ENCODE results near the gene FAM124B.
"Not testable (repeated sequence)": the region's sequence is repeated elsewhere in the genome, so short reads cannot be mapped to it uniquely, and the experiment has no call there.

Gene FAM124B

GRCh38 chr2:224397100-224397499 is 4.8 kb downstream of the FAM124B start:
- not testable (repeated sequence) for H3K36me3 ChIP-seq (ENCODE audit: insufficient read depth, low read length); H3K9ac ChIP-seq (ENCODE audit: low read depth, low read length); H3K9me3 ChIP-seq (replicated peaks; ENCODE audit: low read length); H3K4me1 ChIP-seq (ENCODE audit: control insufficient read depth, insufficient read depth, low read length); H3K4me3 ChIP-seq (ENCODE audit: low read length); H3K4me2 ChIP-seq (ENCODE audit: low read length)
- H3K27me3 ChIP-seq (ENCODE audit: control insufficient read depth, insufficient read depth, low read length): peaks cover 18% of the 10 kb centered on the region

- no peak overlapping the region for H3K9ac ChIP-seq (ENCODE audit: low read depth, low read length)
- no peaks in the 10 kb centered on the region for H3K4me1 ChIP-seq (ENCODE audit: control insufficient read depth, insufficient read depth, low read length)
- no peak overlapping the region for H3K4me3 ChIP-seq (ENCODE audit: low read length)
- H3K36me3 ChIP-seq (ENCODE audit: insufficient read depth, low read length): no peaks in the 10 kb centered on the region
- H3K27me3 ChIP-seq (ENCODE audit: control insufficient read depth, insufficient read depth, low read length): peaks cover 18% of the 10 kb centered on the region
- no peaks in the 10 kb centered on the region for H3K9me3 ChIP-seq (replicated peaks; ENCODE audit: low read length)
- no peak overlapping the region for H3K4me2 ChIP-seq (ENCODE audit: low read length)
Measured at GRCh38 chr2:224395620-224396390, 6.1 kb downstream of the FAM124B start.

GRCh38 chr2:224393157-224393872 is 8.6 kb downstream of the FAM124B start:
- Histone ChIP-seq H3K9me3 (replicated peaks; ENCODE audit: low read length) (no peaks in the 10 kb centered on the region), H3K36me3 (ENCODE audit: insufficient read depth, low read length) (no peaks in the 10 kb centered on the region), H3K4me2 (ENCODE audit: low read length) (no peak overlapping the region), H3K9ac (ENCODE audit: low read depth, low read length) (no peak overlapping the region), H3K27me3 (ENCODE audit: control insufficient read depth, insufficient read depth, low read length) (peaks cover 20% of the 10 kb centered on the region), H3K4me1 (ENCODE audit: control insufficient read depth, insufficient read depth, low read length) (no peaks in the 10 kb centered on the region), H3K4me3 (ENCODE audit: low read length) (no peak overlapping the region)

- H3K36me3 ChIP-seq (ENCODE audit: insufficient read depth, low read length): no peaks in the 10 kb centered on the region
- no peak overlapping the region for H3K4me3 ChIP-seq (ENCODE audit: low read length)
- H3K9ac ChIP-seq (ENCODE audit: low read depth, low read length): no peak overlapping the region
- no peaks in the 10 kb centered on the region for H3K9me3 ChIP-seq (replicated peaks; ENCODE audit: low read length)
- H3K27me3 ChIP-seq (ENCODE audit: control insufficient read depth, insufficient read depth, low read length): peaks cover 23% of the 10 kb centered on the region
- no peak overlapping the region for H3K4me2 ChIP-seq (ENCODE audit: low read length)
- no peaks in the 10 kb centered on the region for H3K4me1 ChIP-seq (ENCODE audit: control insufficient read depth, insufficient read depth, low read length)
Measured at GRCh38 chr2:224392545-224392944, 9.4 kb downstream of the FAM124B start.

GRCh38 chr2:224389317-224389716 is 12.6 kb downstream of the FAM124B start:
- no peak overlapping the region for H3K4me3 ChIP-seq (ENCODE audit: low read length)
- H3K9ac ChIP-seq (ENCODE audit: low read depth, low read length): no peak overlapping the region
- no peak overlapping the region for H3K4me2 ChIP-seq (ENCODE audit: low read length)
- H3K27me3 ChIP-seq (ENCODE audit: control insufficient read depth, insufficient read depth, low read length): peaks cover 19% of the 10 kb centered on the region
- H3K4me1 ChIP-seq (ENCODE audit: control insufficient read depth, insufficient read depth, low read length): no peaks in the 10 kb centered on the region
- no peaks in the 10 kb centered on the region for H3K36me3 ChIP-seq (ENCODE audit: insufficient read depth, low read length)
- H3K9me3 ChIP-seq (replicated peaks; ENCODE audit: low read length): no peaks in the 10 kb centered on the region

GRCh38 chr2:224386876-224387275 is 15.0 kb downstream of the FAM124B start:
- Histone ChIP-seq H3K9me3 (replicated peaks; ENCODE audit: low read length) (no peaks in the 10 kb centered on the region), H3K4me1 (ENCODE audit: control insufficient read depth, insufficient read depth, low read length) (no peaks in the 10 kb centered on the region), H3K9ac (ENCODE audit: low read depth, low read length) (no peak overlapping the region), H3K4me3 (ENCODE audit: low read length) (no peak overlapping the region), H3K27me3 (ENCODE audit: control insufficient read depth, insufficient read depth, low read length) (peaks cover 5% of the 10 kb centered on the region), H3K4me2 (ENCODE audit: low read length) (no peak overlapping the region), H3K36me3 (ENCODE audit: insufficient read depth, low read length) (no peaks in the 10 kb centered on the region)

GRCh38 chr2:224382973-224383555 is 18.8 kb downstream of the FAM124B start:
- H3K9me3 ChIP-seq (replicated peaks; ENCODE audit: low read length): no peaks in the 10 kb centered on the region
- H3K27me3 ChIP-seq (ENCODE audit: control insufficient read depth, insufficient read depth, low read length): peaks cover under 1% of the 10 kb centered on the region
- H3K4me1 ChIP-seq (ENCODE audit: control insufficient read depth, insufficient read depth, low read length): no peaks in the 10 kb centered on the region
- no peak overlapping the region for H3K4me2 ChIP-seq (ENCODE audit: low read length)
- H3K9ac ChIP-seq (ENCODE audit: low read depth, low read length): no peak overlapping the region
- H3K36me3 ChIP-seq (ENCODE audit: insufficient read depth, low read length): no peaks in the 10 kb centered on the region
- no peak overlapping the region for H3K4me3 ChIP-seq (ENCODE audit: low read length)

GRCh38 chr2:224382280-224382647 is 19.6 kb downstream of the FAM124B start:
- not testable (repeated sequence) for H3K9me3 ChIP-seq (replicated peaks; ENCODE audit: low read length); H3K4me3 ChIP-seq (ENCODE audit: low read length); H3K36me3 ChIP-seq (ENCODE audit: insufficient read depth, low read length); H3K27me3 ChIP-seq (ENCODE audit: control insufficient read depth, insufficient read depth, low read length); H3K4me2 ChIP-seq (ENCODE audit: low read length); H3K4me1 ChIP-seq (ENCODE audit: control insufficient read depth, insufficient read depth, low read length); H3K9ac ChIP-seq (ENCODE audit: low read depth, low read length)

- no peaks in the 10 kb centered on the region for H3K27me3 ChIP-seq (ENCODE audit: control insufficient read depth, insufficient read depth, low read length)
- H3K4me1 ChIP-seq (ENCODE audit: control insufficient read depth, insufficient read depth, low read length): no peaks in the 10 kb centered on the region
- no peak overlapping the region for H3K4me2 ChIP-seq (ENCODE audit: low read length)
- no peaks in the 10 kb centered on the region for H3K36me3 ChIP-seq (ENCODE audit: insufficient read depth, low read length)
- no peak overlapping the region for H3K4me3 ChIP-seq (ENCODE audit: low read length)
- H3K9ac ChIP-seq (ENCODE audit: low read depth, low read length): no peak overlapping the region
- H3K9me3 ChIP-seq (replicated peaks; ENCODE audit: low read length): no peaks in the 10 kb centered on the region
Measured at GRCh38 chr2:224381521-224382279, 20.2 kb downstream of the FAM124B start.

GRCh38 chr2:224379986-224380385 is 21.9 kb downstream of the FAM124B start:
- no peak overlapping the region for H3K4me2 ChIP-seq (ENCODE audit: low read length)
- no peak overlapping the region for H3K4me3 ChIP-seq (ENCODE audit: low read length)
- H3K9me3 ChIP-seq (replicated peaks; ENCODE audit: low read length): no peaks in the 10 kb centered on the region
- H3K4me1 ChIP-seq (ENCODE audit: control insufficient read depth, insufficient read depth, low read length): no peaks in the 10 kb centered on the region
- H3K36me3 ChIP-seq (ENCODE audit: insufficient read depth, low read length): no peaks in the 10 kb centered on the region
- no peak overlapping the region for H3K9ac ChIP-seq (ENCODE audit: low read depth, low read length)
- peaks cover under 1% of the 10 kb centered on the region for H3K27me3 ChIP-seq (ENCODE audit: control insufficient read depth, insufficient read depth, low read length)

GRCh38 chr2:224379172-224379571 is 22.7 kb downstream of the FAM124B start:
- no peaks in the 10 kb centered on the region for H3K36me3 ChIP-seq (ENCODE audit: insufficient read depth, low read length)
- no peak overlapping the region for H3K4me3 ChIP-seq (ENCODE audit: low read length)
- H3K27me3 ChIP-seq (ENCODE audit: control insufficient read depth, insufficient read depth, low read length): peaks cover 6% of the 10 kb centered on the region
- no peaks in the 10 kb centered on the region for H3K9me3 ChIP-seq (replicated peaks; ENCODE audit: low read length)
- no peak overlapping the region for H3K4me2 ChIP-seq (ENCODE audit: low read length)
- no peaks in the 10 kb centered on the region for H3K4me1 ChIP-seq (ENCODE audit: control insufficient read depth, insufficient read depth, low read length)
- no peak overlapping the region for H3K9ac ChIP-seq (ENCODE audit: low read depth, low read length)
